ENCODE measurements around the gene ITPKA.

ITPKA gene

DNA sequence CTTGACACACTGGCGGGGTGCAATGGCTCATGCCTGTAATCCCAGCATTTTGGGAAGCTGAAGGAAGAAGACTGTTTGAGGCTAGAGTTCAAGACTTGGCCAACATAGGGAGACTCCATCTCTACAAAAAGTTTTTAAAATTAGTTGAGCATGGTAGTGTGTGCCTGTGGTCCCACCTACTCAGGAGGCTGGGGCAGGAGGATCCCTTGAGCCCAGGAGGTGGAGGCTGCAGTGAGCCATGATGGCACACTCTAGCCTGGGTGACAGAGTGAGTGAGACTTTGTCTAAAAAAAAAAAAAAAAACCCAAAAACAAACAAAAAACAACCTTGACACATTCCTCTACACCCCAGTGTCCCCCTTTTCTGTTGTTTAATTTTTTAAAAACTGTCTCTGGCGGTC, 4.0 kb upstream of the ITPKA start:
- in situ Hi-C loops (cut with MboI; ENCODE audit: low pct_unique_long_range_greater_than_20kb, low sequenced_read_pairs, unreplicated experiment) = no loop called here
- TF ChIP-seq, protein P1, sequence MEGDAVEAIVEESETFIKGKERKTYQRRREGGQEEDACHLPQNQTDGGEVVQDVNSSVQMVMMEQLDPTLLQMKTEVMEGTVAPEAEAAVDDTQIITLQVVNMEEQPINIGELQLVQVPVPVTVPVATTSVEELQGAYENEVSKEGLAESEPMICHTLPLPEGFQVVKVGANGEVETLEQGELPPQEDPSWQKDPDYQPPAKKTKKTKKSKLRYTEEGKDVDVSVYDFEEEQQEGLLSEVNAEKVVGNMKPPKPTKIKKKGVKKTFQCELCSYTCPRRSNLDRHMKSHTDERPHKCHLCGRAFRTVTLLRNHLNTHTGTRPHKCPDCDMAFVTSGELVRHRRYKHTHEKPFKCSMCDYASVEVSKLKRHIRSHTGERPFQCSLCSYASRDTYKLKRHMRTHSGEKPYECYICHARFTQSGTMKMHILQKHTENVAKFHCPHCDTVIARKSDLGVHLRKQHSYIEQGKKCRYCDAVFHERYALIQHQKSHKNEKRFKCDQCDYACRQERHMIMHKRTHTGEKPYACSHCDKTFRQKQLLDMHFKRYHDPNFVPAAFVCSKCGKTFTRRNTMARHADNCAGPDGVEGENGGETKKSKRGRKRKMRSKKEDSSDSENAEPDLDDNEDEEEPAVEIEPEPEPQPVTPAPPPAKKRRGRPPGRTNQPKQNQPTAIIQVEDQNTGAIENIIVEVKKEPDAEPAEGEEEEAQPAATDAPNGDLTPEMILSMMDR (IDR thresholded peaks at IDR 0.05; ENCODE audit: extremely low read depth, insufficient read depth, missing control alignments) = no peak
- no peak for DNase-seq (ENCODE audit: low spot score)

DNA sequence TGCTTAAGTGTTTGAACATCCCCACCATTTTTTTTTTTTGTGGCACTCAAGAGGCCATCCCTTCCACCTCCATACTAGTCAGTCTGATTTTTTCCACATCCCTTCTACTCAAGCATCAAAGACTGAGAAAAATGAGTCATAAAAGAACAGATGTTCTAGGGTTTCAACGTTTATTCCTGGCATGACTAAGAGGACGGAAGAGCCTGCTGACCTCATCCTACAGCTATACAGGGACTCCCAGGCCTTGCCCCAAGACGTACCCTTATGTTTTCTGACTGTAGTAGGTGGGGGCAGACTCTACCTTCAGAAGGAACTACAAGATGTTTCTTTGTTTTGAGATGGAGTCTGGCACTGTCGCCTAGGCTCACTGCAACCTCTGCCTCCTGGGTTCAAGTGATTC, 3.3 kb upstream of the ITPKA start:
- in situ Hi-C loops (cut with MboI; ENCODE audit: low pct_unique_long_range_greater_than_20kb, low sequenced_read_pairs, unreplicated experiment) = no loop called here
- DNase-seq (ENCODE audit: low spot score) = peak; percentile 81
- TF ChIP-seq, protein P1 (IDR thresholded peaks at IDR 0.05; ENCODE audit: extremely low read depth, insufficient read depth, missing control alignments) = no peak

DNA sequence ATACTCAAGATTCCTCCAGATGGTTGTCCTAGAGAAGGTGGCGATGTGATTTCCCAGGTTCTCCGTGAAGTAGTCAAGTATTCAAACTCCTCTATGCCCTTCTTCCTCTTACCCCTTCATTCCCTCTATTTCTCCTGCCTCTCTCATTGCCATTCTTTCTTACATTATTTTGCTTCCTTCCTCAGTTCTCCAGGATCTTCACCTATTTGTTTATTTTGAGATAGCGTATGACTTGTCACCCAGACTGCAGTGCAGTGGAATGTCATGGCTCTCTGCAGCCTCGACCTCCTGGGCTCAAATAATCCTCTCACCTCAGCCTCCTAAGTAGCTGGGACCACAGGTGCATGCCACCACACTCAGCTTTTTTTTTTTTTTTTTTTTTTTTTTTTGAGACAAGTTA, 1.8 kb upstream of the ITPKA start:
- in situ Hi-C loops (cut with MboI; ENCODE audit: low pct_unique_long_range_greater_than_20kb, low sequenced_read_pairs, unreplicated experiment) = no loop called here
- TF ChIP-seq, protein P1 (IDR thresholded peaks at IDR 0.05; ENCODE audit: extremely low read depth, insufficient read depth, missing control alignments) = no peak
- no peak for DNase-seq (ENCODE audit: low spot score)

DNA sequence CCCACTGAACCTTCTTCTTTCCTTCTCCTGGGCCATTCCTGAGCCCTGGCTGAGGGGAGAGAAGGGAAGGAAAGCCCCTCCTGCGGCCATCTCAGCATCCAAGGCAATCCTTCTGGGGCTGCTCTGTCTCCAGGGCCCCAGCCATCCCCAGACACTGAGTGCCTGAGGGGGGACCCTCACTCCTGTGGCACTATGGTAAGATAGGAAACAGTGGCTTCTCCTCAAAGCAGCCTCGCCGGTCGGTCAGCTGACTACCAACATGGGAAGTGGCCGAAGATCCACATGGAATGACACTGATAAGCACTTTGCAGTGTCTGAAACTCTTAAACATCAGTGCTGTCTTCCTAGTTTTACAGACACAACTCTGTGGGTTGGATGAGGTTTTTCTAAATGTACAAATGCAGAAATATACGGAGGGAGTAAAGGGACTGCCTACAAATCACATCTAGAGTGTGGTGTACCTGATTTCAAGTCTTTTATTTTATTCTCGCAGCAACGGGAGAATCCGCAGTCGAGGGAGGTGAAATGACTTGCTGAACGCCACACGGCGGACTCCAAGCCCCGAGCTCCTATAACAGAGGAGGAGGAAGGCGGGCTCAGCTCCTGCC, 973 bp upstream of the ITPKA start:
- DNase-seq (ENCODE audit: low spot score) = no peak
- in situ Hi-C loops (cut with MboI; ENCODE audit: low pct_unique_long_range_greater_than_20kb, low sequenced_read_pairs, unreplicated experiment) = no loop called here
- TF ChIP-seq, protein P1 (IDR thresholded peaks at IDR 0.05; ENCODE audit: extremely low read depth, insufficient read depth, missing control alignments) = no peak

DNA sequence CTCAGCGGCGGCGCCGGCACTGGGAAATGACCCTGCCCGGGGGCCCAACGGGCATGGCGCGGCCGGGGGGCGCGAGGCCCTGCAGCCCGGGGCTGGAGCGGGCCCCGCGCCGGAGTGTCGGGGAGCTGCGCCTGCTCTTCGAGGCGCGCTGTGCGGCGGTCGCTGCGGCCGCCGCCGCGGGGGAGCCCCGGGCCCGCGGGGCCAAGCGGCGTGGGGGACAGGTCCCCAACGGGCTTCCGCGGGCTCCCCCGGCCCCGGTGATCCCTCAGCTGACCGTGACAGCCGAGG, 172 bp downstream of the ITPKA start:
- TF ChIP-seq, protein P1 (IDR thresholded peaks at IDR 0.05; ENCODE audit: extremely low read depth, insufficient read depth, missing control alignments) = no peak
- DNase-seq (ENCODE audit: low spot score) = no peak
- in situ Hi-C loops (cut with MboI; ENCODE audit: low pct_unique_long_range_greater_than_20kb, low sequenced_read_pairs, unreplicated experiment) = no loop called here

DNA sequence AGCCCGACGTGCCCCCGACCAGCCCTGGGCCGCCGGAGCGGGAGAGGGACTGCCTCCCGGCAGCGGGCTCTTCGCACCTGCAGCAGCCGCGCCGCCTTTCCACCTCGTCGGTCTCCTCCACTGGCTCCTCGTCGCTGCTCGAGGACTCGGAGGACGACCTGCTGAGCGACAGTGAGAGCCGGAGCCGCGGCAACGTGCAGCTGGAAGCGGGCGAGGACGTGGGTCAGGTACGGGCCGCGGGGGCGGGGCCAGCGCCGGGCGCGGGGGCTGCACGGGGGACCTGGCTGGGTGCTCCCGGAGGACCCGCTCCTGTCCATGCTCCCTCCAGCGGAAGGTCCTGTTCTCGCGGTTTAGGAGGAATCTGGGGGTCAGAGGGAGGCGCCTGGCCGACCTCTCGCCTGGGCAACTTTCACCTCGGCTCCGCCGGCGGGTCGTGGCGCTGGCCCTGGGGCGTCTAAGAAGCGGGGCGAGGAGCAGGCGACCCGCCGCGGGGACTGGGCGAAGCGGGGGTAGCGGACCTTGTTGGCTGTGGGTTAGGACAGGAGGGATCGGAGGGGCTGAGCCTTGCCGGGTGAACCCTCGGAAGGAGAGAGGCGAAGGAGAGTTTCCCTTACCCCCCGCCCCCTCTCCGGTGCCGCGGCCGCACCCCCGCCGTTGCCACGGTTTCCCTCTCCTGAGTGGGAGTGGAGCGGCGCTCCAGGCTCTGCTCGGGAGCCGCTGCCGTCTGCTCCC, 682 bp downstream of the ITPKA start:
- DNase-seq (ENCODE audit: low spot score) = peak; percentile 72
- in situ Hi-C loops (cut with MboI; ENCODE audit: low pct_unique_long_range_greater_than_20kb, low sequenced_read_pairs, unreplicated experiment) = no loop called here
- TF ChIP-seq, protein P1 (IDR thresholded peaks at IDR 0.05; ENCODE audit: extremely low read depth, insufficient read depth, missing control alignments) = no peak

Measured in GM13977 (cell line).